Keratinocyte (primary cell): ENCODE measurements around the gene FZR1. TPM values are rescaled to one million over a fixed set of nuclear protein-coding genes. Genes with fewer than 3 reads are reported as not detected.

ENCODE experiments used
- DNase-seq: peaks from one replicate; pipeline ENCODE4 v3.0.0-alpha.2; 2011; ENCODE audit warnings: low read depth, missing footprints, low spot score
- FAIRE-seq: peaks from 2 replicates; lab custom pipeline; 2011; peaks lifted over from hg19 to GRCh38; lab: Jason Lieb, UNC
- H2AFZ ChIP-seq: 2 replicates; pipeline ENCODE4 v1.6.0; 2012; ENCODE audit warnings: low read length, control low read depth, inconsistent platforms; ENCODE audit not compliant: control insufficient read depth
- H3K27ac ChIP-seq: 2 replicates; pipeline ENCODE4 v1.5.1; 2011; ENCODE audit warnings: low read length; ENCODE audit not compliant: control insufficient read depth, insufficient read depth
- H3K27me3 ChIP-seq: 3 replicates; pipeline ENCODE4 v1.6.0; 2011; ENCODE audit warnings: low read length; ENCODE audit not compliant: control insufficient read depth, insufficient read depth; ENCODE audit errors: extremely low read depth
- H3K36me3 ChIP-seq, 2 experiments: 2 replicates in 1 of 2; 3 replicates in 1 of 2; pipeline ENCODE4 v1.5.1; 2011; ENCODE audit warnings: low read length in 2 of 2, mild to moderate bottlenecking in 1 of 2; ENCODE audit not compliant: control insufficient read depth in 2 of 2, insufficient read depth in 2 of 2; ENCODE audit errors: extremely low read depth in 1 of 2
- H3K4me1 ChIP-seq: 3 replicates; pipeline ENCODE4 v1.5.1; 2011; ENCODE audit warnings: low read length; ENCODE audit not compliant: control insufficient read depth, insufficient read depth; ENCODE audit errors: extremely low read depth
- H3K4me2 ChIP-seq: 3 replicates; pipeline ENCODE4 v1.6.0; 2011; ENCODE audit warnings: low read depth, low read length; ENCODE audit not compliant: control insufficient read depth, insufficient read depth; ENCODE audit errors: extremely low read depth
- H3K4me3 ChIP-seq, 3 experiments: fragments of 200-600 bp in 1 of 3; sonication (generic) in 1 of 3; 2 replicates in 2 of 3; 3 replicates in 1 of 3; pipeline ENCODE4 v1.5.1; 2011 to 2016; ENCODE audit warnings: low read length in 3 of 3, mild to moderate bottlenecking in 3 of 3, control low read depth in 2 of 3, inconsistent platforms in 1 of 3, low read depth in 1 of 3, mixed read lengths in 1 of 3, mixed run types in 1 of 3, moderate library complexity in 1 of 3; ENCODE audit not compliant: control insufficient read depth in 2 of 3, insufficient read depth in 2 of 3; ENCODE audit errors: extremely low read depth in 1 of 3
- H3K79me2 ChIP-seq: 2 replicates; pipeline ENCODE4 v1.6.0; 2012; ENCODE audit warnings: low read length; ENCODE audit not compliant: control insufficient read depth, insufficient read depth
- H3K9ac ChIP-seq: 3 replicates; pipeline ENCODE4 v1.6.0; 2011; ENCODE audit warnings: low read length; ENCODE audit not compliant: control insufficient read depth, insufficient read depth; ENCODE audit errors: extremely low read depth
- H3K9me1 ChIP-seq: 3 replicates; pipeline ENCODE4 v1.6.0; 2011; ENCODE audit warnings: low read length; ENCODE audit not compliant: control insufficient read depth, insufficient read depth; ENCODE audit errors: extremely low read depth
- H3K9me3 ChIP-seq: 2 replicates; pipeline ENCODE4 v1.5.1; 2012; ENCODE audit warnings: low read depth, low read length; ENCODE audit not compliant: control insufficient read depth
- H4K20me1 ChIP-seq: 3 replicates; pipeline ENCODE4 v1.6.0; 2011; ENCODE audit warnings: low read length; ENCODE audit not compliant: control insufficient read depth, insufficient read depth; ENCODE audit errors: extremely low read depth
- EZH2 ChIP-seq: IDR thresholded peaks from one replicate; pipeline ENCODE4 v1.6.1; 2012; ENCODE audit warnings: inconsistent platforms, mild to moderate bottlenecking, low read length, moderate library complexity
- dilution Hi-C: fragments of 300-500 bp; cut with MboI; formaldehyde crosslinking; loops from one replicate; pipeline ENCODE4 v1.7.0; 2020; ENCODE audit warnings: low sequenced_read_pairs; ENCODE audit not compliant: extremely low pct_ligation_motif_present
- polyA plus RNA-seq, 5 experiments: library from polyadenylated mRNA; depleted of rRNA in 3 of 5; stranded (reverse) in 3 of 5; stranded (forward) in 1 of 5; unstranded in 1 of 5; fragments of >200 nt; gene quantifications; 1 replicate in 1 of 5; 2 replicates in 3 of 5; 3 replicates in 1 of 5; pipeline versions ENCODE4 v1.2.1 to v1.2.3, GENCODE V29; 2011 to 2012; ENCODE audit warnings: missing spikeins in 2 of 5, low read depth in 1 of 5, low replicate concordance in 1 of 5
- TF ChIP-seq, protein P1 (sequence below), 3 experiments: IDR thresholded peaks in 1 of 3; conservative IDR thresholded peaks in 1 of 3; optimal IDR thresholded peaks in 1 of 3; 2 replicates in 2 of 3; 3 replicates in 1 of 3; pipeline versions ENCODE3 to v1.5.1; 2011; ENCODE audit warnings: low read length in 3 of 3, mild to moderate bottlenecking in 3 of 3, moderate library complexity in 2 of 3, control low read depth in 1 of 3, inconsistent platforms in 1 of 3; ENCODE audit not compliant: insufficient read depth in 2 of 3; ENCODE audit errors: extremely low read depth in 1 of 3

Gene FZR1
- polyA plus RNA-seq, 1 donor (not counting 4 experiments of a cell fraction or from before 2014, with no cell fraction given), result 23.3 TPM

DNA sequence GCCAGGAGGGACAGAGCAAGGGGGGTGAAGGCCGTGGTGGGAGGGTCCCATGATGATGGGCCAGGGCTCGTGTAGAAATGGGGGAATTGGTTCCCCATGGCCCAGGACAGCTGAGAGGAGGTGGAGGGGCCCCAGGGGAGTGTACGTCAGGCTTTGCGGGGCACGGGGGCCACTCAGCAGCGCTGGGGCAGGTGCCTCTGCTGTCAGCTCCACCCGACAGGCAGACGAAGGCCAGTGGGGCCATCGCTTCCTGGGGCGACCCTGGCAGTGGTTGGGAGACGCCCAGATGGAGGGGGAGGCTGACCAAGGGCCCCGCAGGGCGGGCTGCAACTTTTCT, 31.0 kb downstream of the FZR1 start:
- Histone ChIP-seq H3K9me1 (no peaks in the 10 kb centered on the region), H3K79me2 (no peaks in the 10 kb centered on the region), H3K36me3 (peaks cover 5 to 24% of the 10 kb centered on the region in 2 experiments), H4K20me1 (peaks cover 2% of the 10 kb centered on the region), H3K9ac (no peak overlapping the region), H3K27me3 (no peaks in the 10 kb centered on the region), H3K4me3 (no peak overlapping the region), H3K9me3 (no peaks in the 10 kb centered on the region), H3K27ac (no peak overlapping the region), H3K4me2 (no peak overlapping the region), H3K4me1 (no peaks in the 10 kb centered on the region), H2AFZ (no peak overlapping the region)
- TF ChIP-seq, protein P1, sequence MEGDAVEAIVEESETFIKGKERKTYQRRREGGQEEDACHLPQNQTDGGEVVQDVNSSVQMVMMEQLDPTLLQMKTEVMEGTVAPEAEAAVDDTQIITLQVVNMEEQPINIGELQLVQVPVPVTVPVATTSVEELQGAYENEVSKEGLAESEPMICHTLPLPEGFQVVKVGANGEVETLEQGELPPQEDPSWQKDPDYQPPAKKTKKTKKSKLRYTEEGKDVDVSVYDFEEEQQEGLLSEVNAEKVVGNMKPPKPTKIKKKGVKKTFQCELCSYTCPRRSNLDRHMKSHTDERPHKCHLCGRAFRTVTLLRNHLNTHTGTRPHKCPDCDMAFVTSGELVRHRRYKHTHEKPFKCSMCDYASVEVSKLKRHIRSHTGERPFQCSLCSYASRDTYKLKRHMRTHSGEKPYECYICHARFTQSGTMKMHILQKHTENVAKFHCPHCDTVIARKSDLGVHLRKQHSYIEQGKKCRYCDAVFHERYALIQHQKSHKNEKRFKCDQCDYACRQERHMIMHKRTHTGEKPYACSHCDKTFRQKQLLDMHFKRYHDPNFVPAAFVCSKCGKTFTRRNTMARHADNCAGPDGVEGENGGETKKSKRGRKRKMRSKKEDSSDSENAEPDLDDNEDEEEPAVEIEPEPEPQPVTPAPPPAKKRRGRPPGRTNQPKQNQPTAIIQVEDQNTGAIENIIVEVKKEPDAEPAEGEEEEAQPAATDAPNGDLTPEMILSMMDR (optimal IDR thresholded peaks at IDR 0.05 in 1 of 3, IDR thresholded peaks at IDR 0.05 in 1 of 3, conservative IDR thresholded peaks at IDR 0.05 in 1 of 3; ENCODE audit: extremely low read depth in 1 of 3, insufficient read depth in 2 of 3, low read length in 3 of 3), result no peak
- TF ChIP-seq EZH2, result no peak
- DNase-seq (no peak), FAIRE-seq (no peak)
- dilution Hi-C loops, result no loop called here

DNA sequence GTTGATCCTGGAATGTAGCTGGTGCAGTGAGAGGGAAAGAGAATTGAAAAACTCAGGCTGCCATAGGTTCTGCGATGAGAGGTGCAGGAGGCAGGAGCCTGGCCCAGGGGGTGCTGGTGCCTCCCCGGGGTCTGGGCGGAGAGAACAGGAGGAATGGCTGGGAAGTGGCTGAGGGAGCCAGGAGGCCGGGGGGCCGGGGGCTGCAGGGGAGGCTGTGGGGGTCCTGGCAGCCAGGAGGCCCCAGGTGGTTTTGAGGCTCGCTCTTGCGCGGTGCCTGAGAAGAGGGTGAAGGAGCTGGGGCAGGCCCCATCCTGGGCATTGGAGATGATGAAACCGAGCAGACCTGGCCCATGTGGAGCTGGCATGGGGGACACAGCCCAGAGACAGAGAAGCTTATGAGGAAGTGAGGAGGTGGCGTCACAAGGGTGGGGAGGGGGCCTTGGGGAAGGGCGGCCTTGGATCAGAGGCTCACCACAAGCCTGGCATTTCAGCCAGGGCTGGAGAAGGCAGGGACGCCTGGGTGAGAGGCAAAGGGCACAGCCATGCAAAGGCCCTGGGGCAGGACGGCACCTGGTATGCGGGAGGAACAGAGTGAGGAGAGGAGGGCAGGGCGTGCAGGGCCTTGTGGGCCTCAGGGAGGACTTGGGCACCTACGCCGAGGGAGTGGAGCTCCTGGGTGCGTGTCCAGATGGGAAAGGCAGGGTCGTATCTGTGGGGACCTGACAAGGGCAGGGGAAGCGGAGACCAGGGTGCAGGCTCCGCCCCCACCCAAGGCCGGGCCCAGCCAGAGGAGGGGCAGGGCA, 31.5 kb downstream of the FZR1 start:
- Histone ChIP-seq H3K4me1 (no peaks in the 10 kb centered on the region), H3K27me3 (no peaks in the 10 kb centered on the region), H3K79me2 (no peaks in the 10 kb centered on the region), H3K9ac (no peak overlapping the region), H3K9me1 (no peaks in the 10 kb centered on the region), H3K4me3 (no peak overlapping the region), H4K20me1 (peaks cover 2% of the 10 kb centered on the region), H3K9me3 (no peaks in the 10 kb centered on the region), H2AFZ (no peak overlapping the region), H3K27ac (no peak overlapping the region), H3K4me2 (no peak overlapping the region), H3K36me3 (peaks cover 5 to 20% of the 10 kb centered on the region in 2 experiments)
- TF ChIP-seq EZH2, result no peak
- TF ChIP-seq, protein P1 (optimal IDR thresholded peaks at IDR 0.05 in 1 of 3, IDR thresholded peaks at IDR 0.05 in 1 of 3, conservative IDR thresholded peaks at IDR 0.05 in 1 of 3; ENCODE audit: extremely low read depth in 1 of 3, insufficient read depth in 2 of 3, low read length in 3 of 3), result no peak
- DNase-seq (no peak), FAIRE-seq (no peak)
- dilution Hi-C loops, result no loop called here
